H9 (cell line): Measurements from ENCODE around the gene LNPEP. TPM values are rescaled to one million over a fixed set of nuclear protein-coding genes. Genes with fewer than 3 reads are reported as not detected.

Experiments
- DNase-seq: peaks from one replicate; pipeline ENCODE4 v3.0.0-alpha.2; 2017
- H2AFZ ChIP-seq: one replicate; pipeline ENCODE4 v1.6.1; 2013; ENCODE audit warnings: mild to moderate bottlenecking, low read length, control low read depth, moderate library complexity
- H2AK5ac ChIP-seq: 2 replicates; pipeline ENCODE4 v1.6.1; 2013; ENCODE audit warnings: low read length, control low read depth, mixed read lengths; ENCODE audit not compliant: insufficient read length
- H2BK120ac ChIP-seq: one replicate; pipeline ENCODE4 v1.6.1; 2013; ENCODE audit warnings: low read depth, mild to moderate bottlenecking, low read length, control low read depth, inconsistent platforms; ENCODE audit not compliant: poor library complexity, severe bottlenecking
- H2BK12ac ChIP-seq: 2 replicates; pipeline ENCODE4 v1.6.1; 2013; ENCODE audit warnings: low read length, control low read depth, mixed read lengths, low read depth; ENCODE audit not compliant: insufficient read length
- H2BK15ac ChIP-seq: 2 replicates; pipeline ENCODE4 v1.6.1; 2013; ENCODE audit warnings: low read depth, low read length, control low read depth
- H2BK20ac ChIP-seq: one replicate; pipeline ENCODE4 v1.6.1; 2013; ENCODE audit warnings: low read depth, mild to moderate bottlenecking, low read length, control low read depth, inconsistent platforms; ENCODE audit not compliant: poor library complexity, severe bottlenecking
- H2BK5ac ChIP-seq: 2 replicates; pipeline ENCODE4 v1.6.1; 2013; ENCODE audit warnings: low read length, control low read depth, mixed read lengths; ENCODE audit not compliant: insufficient read length
- H3K14ac ChIP-seq: 2 replicates; pipeline ENCODE4 v1.6.1; 2013; ENCODE audit warnings: low read length, control low read depth; ENCODE audit not compliant: insufficient read depth
- H3K18ac ChIP-seq: 2 replicates; pipeline ENCODE4 v1.6.1; 2013; ENCODE audit warnings: low read depth, mild to moderate bottlenecking, mixed read lengths, low read length, control low read depth; ENCODE audit not compliant: insufficient read length
- H3K23ac ChIP-seq: 2 replicates; pipeline ENCODE4 v1.6.1; 2013; ENCODE audit warnings: low read length, control low read depth, mixed read lengths, low read depth; ENCODE audit not compliant: insufficient read length
- H3K23me2 ChIP-seq: 2 replicates; pipeline ENCODE4 v1.6.1; 2013; ENCODE audit warnings: low read depth, mild to moderate bottlenecking, mixed read lengths, low read length, control low read depth; ENCODE audit not compliant: insufficient read length, poor library complexity, severe bottlenecking
- H3K27ac ChIP-seq: 2 replicates; pipeline ENCODE4 v1.5.1; 2013; ENCODE audit warnings: low read length, control low read depth, mixed read lengths, low read depth; ENCODE audit not compliant: insufficient read length
- H3K27me3 ChIP-seq: 2 replicates; pipeline ENCODE4 v1.6.1; 2013; ENCODE audit warnings: low read length, control low read depth, inconsistent platforms; ENCODE audit not compliant: insufficient read depth
- H3K4ac ChIP-seq: 2 replicates; pipeline ENCODE4 v1.6.1; 2013; ENCODE audit warnings: low read depth, mild to moderate bottlenecking, control low read depth, inconsistent platforms, low read length, moderate library complexity
- H3K4me1 ChIP-seq: 2 replicates; pipeline ENCODE4 v1.6.1; 2013; ENCODE audit warnings: low read length, control low read depth, inconsistent platforms; ENCODE audit not compliant: insufficient read depth
- H3K4me2 ChIP-seq: 2 replicates; pipeline ENCODE4 v1.6.1; 2013; ENCODE audit warnings: low read length, control low read depth, mixed read lengths; ENCODE audit not compliant: insufficient read length, insufficient read depth
- H3K56ac ChIP-seq: 2 replicates; pipeline ENCODE4 v1.6.1; 2013; ENCODE audit warnings: low read depth, mild to moderate bottlenecking, mixed read lengths, low read length, control low read depth; ENCODE audit not compliant: insufficient read length
- H3K79me1 ChIP-seq: 2 replicates; pipeline ENCODE4 v1.6.1; 2013; ENCODE audit warnings: low read depth, mild to moderate bottlenecking, moderate library complexity, low read length, control low read depth, inconsistent platforms; ENCODE audit not compliant: insufficient read depth, poor library complexity, severe bottlenecking
- H3K79me2 ChIP-seq: 2 replicates; pipeline ENCODE4 v1.6.1; 2013; ENCODE audit warnings: low read length, control low read depth, inconsistent platforms; ENCODE audit not compliant: insufficient read depth
- H3K9ac ChIP-seq: 2 replicates; pipeline ENCODE4 v1.6.1; 2013; ENCODE audit warnings: low read length, control low read depth, mixed read lengths; ENCODE audit not compliant: insufficient read length; ENCODE audit errors: extremely low read depth
- H3K9me3 ChIP-seq: one replicate; pipeline ENCODE4 v1.6.1; 2013; ENCODE audit warnings: low read depth, low read length, inconsistent platforms; ENCODE audit not compliant: control insufficient read depth
- H3T11ph ChIP-seq: one replicate; pipeline ENCODE4 v1.6.1; 2013; ENCODE audit warnings: mild to moderate bottlenecking, low read length, control low read depth, inconsistent platforms
- H4K20me1 ChIP-seq: one replicate; pipeline ENCODE4 v1.6.1; 2013; ENCODE audit not compliant: control insufficient read depth, insufficient read length, insufficient read depth
- H4K5ac ChIP-seq: 2 replicates; pipeline ENCODE4 v1.6.1; 2013; ENCODE audit warnings: low read depth, mild to moderate bottlenecking, mixed read lengths, low read length, control low read depth; ENCODE audit not compliant: insufficient read length
- H4K8ac ChIP-seq: replicated peaks from 2 replicates; pipeline ENCODE4 v1.6.1; 2013; ENCODE audit warnings: low read length, control low read depth, mixed read lengths, low read depth; ENCODE audit not compliant: insufficient read length
- H4K91ac ChIP-seq: 2 replicates; pipeline ENCODE4 v1.6.1; 2013; ENCODE audit warnings: low read depth, mild to moderate bottlenecking, moderate library complexity, mixed read lengths, low read length, control low read depth; ENCODE audit not compliant: insufficient read length
- H3K27ac Mint-ChIP-seq, 3 experiments: 2 replicates in 2 of 3; 3 replicates in 1 of 3; pipeline ENCODE4 v1.8.0; 2020 to 2021; ENCODE audit warnings: mixed read lengths in 3 of 3, mild to moderate bottlenecking in 1 of 3, moderate library complexity in 1 of 3
- H3K27me3 Mint-ChIP-seq: 2 replicates; pipeline ENCODE4 v1.8.0; 2021; ENCODE audit warnings: low read depth, mild to moderate bottlenecking, moderate library complexity, mixed read lengths
- H3K36me3 Mint-ChIP-seq, 3 experiments: 2 replicates in 2 of 3; 3 replicates in 1 of 3; pipeline ENCODE4 v1.8.0; 2020 to 2021; ENCODE audit warnings: low read depth in 3 of 3, mixed read lengths in 3 of 3; ENCODE audit not compliant: insufficient read depth in 1 of 3
- H3K4me1 Mint-ChIP-seq, 2 experiments: 2 replicates each; pipeline ENCODE4 v1.8.0; 2020; ENCODE audit warnings: mixed read lengths in 2 of 2
- H3K4me3 Mint-ChIP-seq, 2 experiments: 2 replicates in 1 of 2; 3 replicates in 1 of 2; pipeline ENCODE4 v1.8.0; 2020 to 2021; ENCODE audit warnings: mild to moderate bottlenecking in 2 of 2, mixed read lengths in 2 of 2, moderate library complexity in 1 of 2
- H3K9me3 Mint-ChIP-seq, 2 experiments: 2 replicates in 1 of 2; 3 replicates in 1 of 2; pipeline ENCODE4 v1.8.0; 2020; ENCODE audit warnings: mild to moderate bottlenecking in 2 of 2, mixed read lengths in 2 of 2, moderate library complexity in 1 of 2
- CTCF ChIP-seq: fragments of 200-600 bp; sonication (generic); conservative IDR thresholded peaks from 3 replicates; pipeline ENCODE4 v1.8.0; 2021; ENCODE audit warnings: antibody characterized with exemption, mild to moderate bottlenecking
- WGBS: extraction: QIAGEN DNeasy Blood & Tissue Kit; methylation state at CpG from one replicate; pipeline ENCODE4 v1.1.7; 2013; ENCODE audit warnings: missing lambda C conversion rate, low lambda C conversion rate, mixed read lengths; ENCODE audit not compliant: insufficient read length; ENCODE audit errors: extremely low coverage; 5-methylcytosine and 5-hydroxymethylcytosine counted together
- total RNA-seq: library from RNA; stranded (reverse); gene quantifications from 2 replicates; pipeline ENCODE4 v1.2.1, GENCODE V29; 2021

The LNPEP gene
- total RNA-seq, 1 experiment from 2014 or later: 4.1 TPM

GRCh38 chr5:96903300-96903699 is 32.6 kb upstream of the LNPEP start:
- Mint-ChIP-seq H3K4me1 (no peaks in the 10 kb centered on the region), H3K36me3 (no peaks in the 10 kb centered on the region), H3K27me3 (no peaks in the 10 kb centered on the region), H3K4me3 (no peak overlapping the region), H3K27ac (no peak overlapping the region), H3K9me3 (no peaks in the 10 kb centered on the region)
- no peak overlapping the region for H2AK5ac ChIP-seq
- H3K79me1 ChIP-seq: no peaks in the 10 kb centered on the region
- no peak overlapping the region for H2BK120ac ChIP-seq
- WGBS: no CpG with 5 or more reads among the region's 2 CpGs
- no peak overlapping the region for H2BK20ac ChIP-seq
- no peak overlapping the region for H4K5ac ChIP-seq
- H3K4me2 ChIP-seq: no peak overlapping the region
- no peak overlapping the region for H3K27ac ChIP-seq
- no peaks in the 10 kb centered on the region for H4K20me1 ChIP-seq
- no peak overlapping the region for H3K56ac ChIP-seq
- no peaks in the 10 kb centered on the region for H3K9me3 ChIP-seq
- no peak overlapping the region for H2BK15ac ChIP-seq
- H3K79me2 ChIP-seq: no peaks in the 10 kb centered on the region
- H2BK5ac ChIP-seq: no peak overlapping the region
- H3K23me2 ChIP-seq: no peaks in the 10 kb centered on the region
- H3K4me1 ChIP-seq: no peaks in the 10 kb centered on the region
- no peak for DNase-seq
- TF ChIP-seq CTCF: no peak
- H3K23ac ChIP-seq: no peak overlapping the region
- H2AFZ ChIP-seq: no peak overlapping the region
- no peak overlapping the region for H3K14ac ChIP-seq
- H3K27me3 ChIP-seq: no peaks in the 10 kb centered on the region
- H3T11ph ChIP-seq: no peak overlapping the region
- H3K4ac ChIP-seq: no peak overlapping the region
- H2BK12ac ChIP-seq: no peak overlapping the region
- no peak overlapping the region for H3K18ac ChIP-seq
- H4K8ac ChIP-seq: no peak overlapping the region
- no peak overlapping the region for H3K9ac ChIP-seq
- no peak overlapping the region for H4K91ac ChIP-seq
